Natural killer cell (primary cell): Measurements from ENCODE around the gene SLC2A5. TPM values are rescaled to one million over a fixed set of nuclear protein-coding genes. Genes with fewer than 3 reads are reported as not detected.

ENCODE experiments used
- ATAC-seq, 3 donors: fragments of 150-1000 bp in 2 of 3; fragments of 200-7000 bp in 1 of 3; cut with Tn5 transposase; 1 replicate in 1 of 3; 2 replicates in 2 of 3; pipeline ENCODE4 v1.10.0; 2021; ENCODE audit warnings: mild to moderate bottlenecking in 2 of 3, moderate library complexity in 2 of 3
- DNase-seq, 2 donors: peaks; one replicate each; pipeline versions ENCODE4 v3.0.0 to v3.0.0-alpha.2; 2013 to 2021; ENCODE audit warnings: mixed read lengths in 1 of 2
- H3K27ac ChIP-seq: one replicate; pipeline ENCODE4 v1.5.1; 2013; ENCODE audit warnings: mild to moderate bottlenecking, low read length
- H3K27me3 ChIP-seq: one replicate; pipeline ENCODE4 v1.6.1; 2013; ENCODE audit warnings: low read length; ENCODE audit not compliant: control insufficient read depth, insufficient read depth
- H3K36me3 ChIP-seq: one replicate; pipeline ENCODE4 v1.6.1; 2013; ENCODE audit warnings: low read length; ENCODE audit not compliant: control insufficient read depth, insufficient read depth
- H3K4me1 ChIP-seq: one replicate; pipeline ENCODE4 v1.6.1; 2013; ENCODE audit warnings: low read length; ENCODE audit not compliant: control insufficient read depth, insufficient read depth
- H3K4me3 ChIP-seq: one replicate; pipeline ENCODE4 v1.5.1; 2013; ENCODE audit warnings: low read length
- H3K9me3 ChIP-seq: one replicate; pipeline ENCODE4 v1.6.1; 2013; ENCODE audit warnings: low read length; ENCODE audit not compliant: control insufficient read depth, insufficient read depth
- H3K27ac Mint-ChIP-seq, 2 donors: one replicate each; pipeline ENCODE4 v1.8.0; 2022; ENCODE audit warnings: mild to moderate bottlenecking in 2 of 2, mixed read lengths in 2 of 2, moderate library complexity in 1 of 2
- H3K27me3 Mint-ChIP-seq, 2 donors: one replicate each; pipeline ENCODE4 v1.8.0; 2022; ENCODE audit warnings: low read depth in 2 of 2, mixed read lengths in 2 of 2
- H3K36me3 Mint-ChIP-seq: one replicate; pipeline ENCODE4 v1.8.0; 2022; ENCODE audit warnings: mixed read lengths
- H3K4me1 Mint-ChIP-seq, 2 donors: one replicate each; pipeline ENCODE4 v1.8.0; 2022; ENCODE audit warnings: mixed read lengths in 2 of 2
- H3K4me3 Mint-ChIP-seq: one replicate; pipeline ENCODE4 v1.8.0; 2022; ENCODE audit warnings: mild to moderate bottlenecking, moderate library complexity, mixed read lengths
- H3K9me3 Mint-ChIP-seq, 2 donors: one replicate each; pipeline ENCODE4 v1.8.0; 2022; ENCODE audit warnings: mixed read lengths in 2 of 2
- CTCF ChIP-seq: fragments of 200-600 bp; IDR thresholded peaks from one replicate; pipeline ENCODE4 v1.8.0; 2022; ENCODE audit warnings: antibody characterized with exemption
- WGBS: methylation state at CpG from one replicate; pipeline ENCODE4 v1.1.7; 2013; ENCODE audit warnings: missing lambda C conversion rate; ENCODE audit not compliant: insufficient coverage; 5-methylcytosine and 5-hydroxymethylcytosine counted together
- intact Hi-C: fragments of 100-400 bp; cut with micrococcal nuclease; formaldehyde crosslinking; loops from one replicate; pipeline ENCODE4 v1.14.2; 2022
- total RNA-seq, 4 donors: library from RNA; stranded (reverse); fragments of 120-200 nt in 1 of 4; gene quantifications; one replicate each; pipeline versions ENCODE4 v1.2.3 to v1.2.4, GENCODE V29; 2013 to 2022

SLC2A5 gene
- total RNA-seq, 3 donors from 2014 or later (not counting 1 experiment from before 2014, with no cell fraction given), result not detected

GRCh38 chr1:9080705-9081291, 11.4 kb upstream of the SLC2A5 start:
- Mint-ChIP-seq H3K36me3 (no peaks in the 10 kb centered on the region), H3K9me3 (no peaks in the 10 kb centered on the region), H3K27me3 (peaks cover 18 to 58% of the 10 kb centered on the region in 2 donors), H3K4me1 (peaks cover 19 to 23% of the 10 kb centered on the region in 2 donors), H3K4me3 (no peak overlapping the region), H3K27ac (no peak overlapping the region)
- Histone ChIP-seq H3K4me3 (no peak overlapping the region), H3K4me1 (peaks cover 25% of the 10 kb centered on the region), H3K36me3 (no peaks in the 10 kb centered on the region), H3K9me3 (no peaks in the 10 kb centered on the region), H3K27me3 (peaks cover 6% of the 10 kb centered on the region), H3K27ac (no peak overlapping the region)
- intact Hi-C loops, result no loop called here
- no peak for DNase-seq
- WGBS, result 90% methylated on average over 3 of the region's 6 CpGs
- no peak for ATAC-seq
- no peak for TF ChIP-seq CTCF

DNA sequence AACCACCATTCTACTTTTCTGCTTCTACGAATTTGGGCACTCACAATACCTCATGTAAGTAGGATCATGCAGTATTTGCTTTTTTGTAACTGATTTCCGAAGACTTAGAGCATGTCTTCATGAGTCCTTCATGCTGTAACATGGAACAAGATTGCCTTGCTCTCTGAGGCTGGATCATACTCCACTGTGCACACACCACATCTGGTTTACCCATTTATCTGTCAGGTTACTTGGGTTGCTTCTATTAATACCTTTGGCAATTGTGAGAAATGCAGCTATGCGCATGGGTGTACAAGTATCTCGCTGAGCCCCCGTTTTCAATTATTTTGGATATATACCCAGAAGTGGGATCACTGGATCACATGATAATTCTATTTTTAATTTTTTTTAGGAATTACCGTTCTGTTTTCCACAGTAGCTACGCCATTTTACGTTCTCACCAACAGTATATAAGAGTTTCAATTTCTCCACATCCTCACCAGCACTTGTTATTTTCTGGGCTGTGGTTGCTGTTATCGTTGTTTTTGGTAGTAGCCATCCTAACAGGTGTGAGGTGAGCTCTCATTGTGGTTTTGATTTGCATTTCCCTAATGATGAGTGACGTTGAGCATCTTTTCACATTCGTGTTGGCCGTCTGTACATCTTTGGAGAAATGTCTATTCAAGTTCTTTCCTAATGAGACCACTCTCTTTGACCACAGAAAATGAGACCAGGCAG, 10.7 kb upstream of the SLC2A5 start:
- Mint-ChIP-seq H3K4me1 (peaks cover 16 to 23% of the 10 kb centered on the region in 2 donors), H3K27ac (no peak overlapping the region), H3K36me3 (no peaks in the 10 kb centered on the region), H3K27me3 (peaks cover 15 to 52% of the 10 kb centered on the region in 2 donors), H3K9me3 (no peaks in the 10 kb centered on the region), H3K4me3 (no peak overlapping the region)
- DNase-seq (no peak), ATAC-seq (no peak)
- no peak overlapping the region for H3K27ac ChIP-seq
- intact Hi-C loops, result no loop called here
- peaks cover 7% of the 10 kb centered on the region for H3K27me3 ChIP-seq
- H3K36me3 ChIP-seq, result no peaks in the 10 kb centered on the region
- H3K4me1 ChIP-seq, result peaks cover 26% of the 10 kb centered on the region
- WGBS, result 66% methylated on average over 8 of the region's 12 CpGs
- H3K4me3 ChIP-seq, result no peak overlapping the region
- no peaks in the 10 kb centered on the region for H3K9me3 ChIP-seq
- TF ChIP-seq CTCF, result no peak

GRCh38 chr1:9078752-9079500, 9.5 kb upstream of the SLC2A5 start:
- Mint-ChIP-seq H3K4me1 (peaks cover 19 to 23% of the 10 kb centered on the region in 2 donors), H3K9me3 (no peaks in the 10 kb centered on the region), H3K27me3 (peaks cover 12 to 40% of the 10 kb centered on the region in 2 donors), H3K36me3 (no peaks in the 10 kb centered on the region), H3K27ac (no peak overlapping the region), H3K4me3 (no peak overlapping the region)
- H3K27ac ChIP-seq, result no peak overlapping the region
- no peak for TF ChIP-seq CTCF
- no peak for DNase-seq
- H3K4me1 ChIP-seq, result peaks cover 32% of the 10 kb centered on the region
- H3K4me3 ChIP-seq, result no peak overlapping the region
- intact Hi-C loops, result no loop called here
- H3K36me3 ChIP-seq, result no peaks in the 10 kb centered on the region
- 31% methylated on average over 19 of the region's 19 CpGs for WGBS
- no peak for ATAC-seq
- peaks cover 9% of the 10 kb centered on the region for H3K27me3 ChIP-seq
- no peaks in the 10 kb centered on the region for H3K9me3 ChIP-seq
